Stimulated activated naive CD4-positive, alpha-beta T cell (primary cell): ENCODE measurements around the gene LAMC2.
"Not testable (repeated sequence)": the region's sequence is repeated elsewhere in the genome, so short reads cannot be mapped to it uniquely, and the experiment has no call there.

Source experiments
- DNase-seq, 6 experiments: peaks; one replicate each; lab custom pipeline; 2025; lab: John Stamatoyannopoulos, UW

LAMC2 gene

DNA sequence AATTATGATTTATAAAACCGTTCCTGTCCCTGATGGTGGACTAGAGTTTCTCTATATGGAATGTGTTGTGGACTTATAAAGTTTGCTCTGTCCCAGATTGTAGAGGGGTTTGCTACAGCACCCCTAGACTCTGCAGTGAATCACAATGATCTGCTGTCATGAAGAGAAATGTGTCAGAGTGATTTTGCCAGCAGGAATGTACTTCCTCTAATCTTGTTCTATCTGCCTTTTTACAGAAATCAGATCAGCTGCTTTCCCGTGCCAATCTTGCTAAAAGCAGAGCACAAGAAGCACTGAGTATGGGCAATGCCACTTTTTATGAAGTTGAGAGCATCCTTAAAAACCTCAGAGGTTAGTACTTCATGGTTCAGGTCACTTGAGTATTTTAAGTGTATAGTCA, 52.0 kb downstream of the LAMC2 start:
- no peak for DNase-seq

GRCh38 chr1:183239220-183239742, 53.2 kb downstream of the LAMC2 start:
- DNase-seq = no peak

GRCh38 chr1:183239793-183240525, 53.9 kb downstream of the LAMC2 start:
- DNase-seq = no peak

GRCh38 chr1:183240526-183240825, 54.4 kb downstream of the LAMC2 start:
- no peak for DNase-seq

DNA sequence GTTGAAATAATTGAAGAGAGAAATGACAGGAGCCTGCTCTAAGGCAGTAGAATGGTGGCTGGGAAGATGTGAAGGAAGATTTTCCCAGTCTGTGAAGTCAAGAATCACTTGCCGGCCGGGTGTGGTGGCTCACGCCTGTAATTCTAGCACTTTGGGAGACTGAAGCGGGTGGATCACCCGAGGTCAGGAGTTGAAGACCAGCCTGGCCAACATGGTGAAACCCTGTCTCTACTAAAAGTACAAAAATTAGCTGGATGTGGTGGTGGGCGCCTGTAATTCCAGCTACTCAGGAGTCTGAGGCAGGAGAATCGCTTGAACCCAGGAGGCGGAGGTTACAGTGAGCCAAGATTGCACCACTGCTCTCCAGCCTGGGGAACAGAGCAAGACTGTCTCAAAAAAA, 54.8 kb downstream of the LAMC2 start:
- not testable (repeated sequence) for DNase-seq

DNA sequence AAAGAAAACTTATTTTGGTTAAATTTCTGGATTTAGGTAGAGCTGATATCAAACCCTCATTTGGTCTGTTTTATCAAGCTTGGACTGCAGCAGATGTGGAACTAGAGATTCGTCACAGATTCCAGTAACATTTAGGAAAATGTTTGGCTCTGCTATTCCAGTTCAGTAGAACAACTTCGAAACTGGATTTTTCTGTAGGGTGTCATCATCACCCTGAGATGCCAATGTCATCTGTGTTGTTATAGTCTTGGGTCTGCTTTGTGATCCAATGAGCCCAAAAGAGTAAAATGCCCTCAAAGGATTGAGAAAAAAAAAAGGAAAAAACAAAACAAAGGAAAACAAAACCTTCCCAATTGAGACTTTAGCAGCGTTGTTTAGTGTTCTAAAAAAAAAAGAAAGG, 55.4 kb downstream of the LAMC2 start:
- no peak for DNase-seq

- no peak for DNase-seq
Observed at GRCh38 chr1:183242556-183242955, 56.5 kb downstream of the LAMC2 start.

GRCh38 chr1:183243161-183244050, 57.3 kb downstream of the LAMC2 start:
- DNase-seq = no peak

DNA sequence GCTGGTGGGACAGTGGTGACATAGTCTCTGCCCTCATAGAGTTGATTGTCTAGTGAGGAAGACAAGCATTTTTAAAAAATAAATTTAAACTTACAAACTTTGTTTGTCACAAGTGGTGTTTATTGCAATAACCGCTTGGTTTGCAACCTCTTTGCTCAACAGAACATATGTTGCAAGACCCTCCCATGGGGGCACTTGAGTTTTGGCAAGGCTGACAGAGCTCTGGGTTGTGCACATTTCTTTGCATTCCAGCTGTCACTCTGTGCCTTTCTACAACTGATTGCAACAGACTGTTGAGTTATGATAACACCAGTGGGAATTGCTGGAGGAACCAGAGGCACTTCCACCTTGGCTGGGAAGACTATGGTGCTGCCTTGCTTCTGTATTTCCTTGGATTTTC, 58.4 kb downstream of the LAMC2 start:
- DNase-seq = no peak

DNA sequence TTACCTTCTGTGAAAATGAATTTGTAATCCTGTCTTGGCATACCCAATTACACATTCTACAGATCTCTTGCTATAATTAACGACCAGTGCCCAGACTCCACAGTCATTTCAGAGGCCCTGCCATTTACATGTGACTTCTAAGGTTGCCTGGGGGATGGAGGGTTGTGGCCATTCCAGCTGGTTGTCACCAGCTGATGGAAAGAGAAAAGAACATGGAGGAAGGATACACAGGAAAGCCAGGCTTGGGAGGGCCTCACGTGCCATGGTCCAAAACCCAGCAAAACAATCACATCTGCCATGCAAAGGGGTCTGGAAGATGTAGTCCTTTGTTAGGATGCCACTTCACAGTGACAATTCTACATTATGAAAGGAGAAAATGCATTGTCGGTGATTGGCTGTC, 59.3 kb downstream of the LAMC2 start:
- no peak for DNase-seq

DNA sequence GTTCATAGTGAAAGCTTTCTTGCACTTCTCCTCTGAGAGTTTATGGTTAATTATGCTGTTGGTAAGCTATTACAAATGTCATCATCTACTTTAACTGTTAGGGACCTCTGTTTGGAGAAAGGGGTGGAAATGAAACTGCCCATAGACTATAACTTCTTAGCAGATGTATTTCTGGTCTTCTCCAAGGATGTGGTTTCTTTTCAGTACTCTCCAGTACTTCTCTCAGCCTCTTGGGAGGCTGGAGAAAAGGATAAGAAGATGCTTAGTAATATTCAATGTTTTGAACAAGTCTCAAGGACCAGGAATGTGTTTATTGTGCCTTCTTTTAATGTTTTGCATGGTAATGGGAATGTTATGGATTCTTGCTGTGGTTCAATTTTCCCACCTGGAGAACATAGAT, 60.4 kb downstream of the LAMC2 start:
- DNase-seq = no peak

DNA sequence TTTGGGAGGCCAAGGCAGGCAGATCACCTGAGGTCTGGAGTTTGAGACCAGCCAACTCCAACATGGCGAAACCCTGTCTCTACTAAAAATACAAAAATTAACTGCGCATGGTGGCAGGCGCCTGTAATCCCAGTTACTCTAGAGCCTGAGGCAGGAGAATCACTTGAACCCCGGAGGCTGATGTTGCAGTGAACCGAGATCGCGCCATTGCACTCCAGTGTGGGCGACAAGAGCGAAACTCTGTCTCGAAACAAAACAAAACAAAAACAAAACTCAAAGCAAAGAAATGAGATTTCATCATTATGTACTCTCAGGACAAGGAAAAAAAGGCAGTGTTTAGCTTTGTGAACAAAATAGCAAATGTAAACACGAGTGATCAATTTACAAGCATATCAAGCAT, 61.0 kb downstream of the LAMC2 start:
- DNase-seq = no peak

- DNase-seq = no peak
Observed at GRCh38 chr1:183247484-183247883, 61.4 kb downstream of the LAMC2 start.

- DNase-seq = no peak
Observed at GRCh38 chr1:183247931-183248330, 61.9 kb downstream of the LAMC2 start.

DNA sequence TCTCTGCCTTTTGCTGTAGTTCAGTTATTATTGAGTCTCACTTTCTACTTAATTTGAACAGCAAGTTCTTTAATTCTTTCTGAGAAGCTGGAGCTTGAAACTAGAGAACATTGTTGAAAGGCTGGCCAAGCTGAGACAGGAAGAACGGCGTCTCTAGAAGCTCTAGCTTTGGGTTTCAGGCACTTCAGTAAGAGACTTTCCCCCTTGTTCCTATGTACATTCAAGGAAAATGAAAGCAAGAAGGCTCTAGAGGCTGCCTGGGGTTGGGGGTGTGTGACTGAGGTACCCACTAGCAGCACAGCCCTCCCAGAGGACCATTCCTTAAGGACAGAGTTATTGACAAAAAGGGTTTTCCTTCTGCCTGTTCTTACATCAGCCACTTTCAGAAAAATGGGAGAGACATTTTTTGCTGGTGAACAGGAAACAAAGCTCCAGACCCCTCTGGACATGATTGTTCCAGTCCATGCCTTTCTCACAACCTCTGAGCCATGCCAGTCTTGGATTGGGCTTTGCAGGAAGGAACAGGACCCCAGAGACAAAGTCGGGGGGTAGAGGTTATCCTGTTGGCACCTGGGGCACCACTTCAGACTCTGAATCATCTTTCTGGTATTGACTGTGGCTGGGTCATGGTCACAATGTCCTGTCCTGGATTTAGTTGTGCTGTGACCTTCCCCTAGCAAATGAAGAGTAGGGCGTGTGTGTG, 63.1 kb downstream of the LAMC2 start:
- DNase-seq = no peak

DNA sequence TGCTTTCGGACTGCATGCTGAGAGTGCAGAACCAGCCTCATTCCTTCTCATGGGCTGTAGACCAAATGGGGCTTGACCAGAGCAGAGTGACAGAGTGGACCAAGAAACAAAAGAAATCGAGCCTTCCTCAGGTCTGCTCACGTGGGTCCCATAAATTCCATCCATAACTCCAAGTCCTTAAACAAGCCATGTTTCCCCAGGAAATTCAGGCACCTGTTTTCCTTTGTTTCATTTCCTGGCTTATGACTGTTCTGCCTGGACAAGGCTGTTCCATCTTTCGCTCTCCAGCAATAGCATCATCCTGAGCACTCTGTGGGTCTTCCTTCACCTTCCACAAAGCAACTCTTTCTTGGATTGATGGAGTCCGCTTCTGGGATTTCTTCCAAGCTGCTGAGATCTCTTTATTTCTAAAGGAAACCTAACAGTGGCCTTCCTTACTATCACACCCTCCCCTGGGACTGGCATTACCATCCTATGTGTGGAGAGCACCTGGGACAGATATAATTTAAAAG, 63.9 kb downstream of the LAMC2 start:
- no peak for DNase-seq

DNA sequence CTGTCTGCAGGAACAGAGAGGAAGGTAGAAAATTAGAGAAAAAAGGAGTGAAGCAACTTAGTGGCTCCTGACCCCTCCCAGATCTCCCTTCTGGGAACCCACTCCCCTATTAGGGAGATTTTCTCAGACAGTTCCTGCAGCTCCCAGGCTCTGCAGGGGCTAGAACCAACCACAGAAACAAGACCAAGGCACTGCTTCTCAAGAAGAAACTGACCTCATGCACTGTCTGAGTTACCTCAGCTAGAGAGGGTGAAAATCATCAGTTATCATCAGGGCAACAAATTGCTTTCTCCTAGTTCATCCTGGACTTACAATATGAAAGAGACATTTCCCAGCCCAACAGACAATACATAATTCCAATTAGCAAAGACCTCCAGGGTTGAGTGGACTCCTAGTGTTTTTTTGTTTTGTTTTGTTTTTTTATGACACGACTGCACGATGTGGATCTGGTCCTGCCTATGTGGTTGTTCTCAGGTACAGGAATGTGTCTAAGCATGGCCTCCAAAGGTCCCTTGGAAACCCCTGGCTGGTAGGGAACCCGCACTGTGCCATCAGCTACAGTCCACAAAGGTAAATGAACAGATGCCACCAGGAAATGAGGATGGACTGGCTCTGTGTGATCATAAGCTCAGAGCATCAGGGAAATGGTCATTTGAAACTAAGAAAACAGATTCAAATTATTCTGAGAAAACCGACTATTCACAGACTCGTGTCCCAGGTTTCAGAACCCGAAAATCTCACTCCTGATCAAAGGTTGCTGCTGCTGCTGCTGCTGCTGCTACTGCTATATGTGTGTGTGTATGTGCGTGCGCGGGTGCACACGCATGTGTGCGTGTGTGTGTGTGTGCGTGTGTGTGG, 65.3 kb downstream of the LAMC2 start:
- no peak for DNase-seq

DNA sequence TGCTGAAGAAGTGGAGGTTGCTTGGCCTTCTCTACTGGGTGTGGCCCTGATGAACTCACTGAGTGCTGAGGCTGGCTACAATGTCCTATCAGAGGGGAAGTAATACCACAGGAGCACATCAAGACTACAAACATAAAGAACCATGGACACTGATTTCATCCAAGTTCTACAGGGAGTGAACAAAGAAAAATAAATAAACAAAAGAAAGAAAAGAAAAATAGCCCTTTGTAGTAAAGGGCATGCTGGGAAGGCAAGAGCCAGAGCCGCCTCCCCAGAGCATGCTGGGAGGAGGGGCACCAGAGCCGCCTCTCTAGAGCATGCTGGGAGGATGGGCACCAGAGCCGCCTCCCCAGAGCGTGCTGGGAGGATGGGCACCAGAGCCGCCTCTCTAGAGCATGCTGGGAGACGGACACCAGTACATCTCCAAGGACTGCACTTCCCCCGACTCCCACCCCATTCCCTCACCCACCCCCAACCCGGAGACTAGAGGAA, 65.9 kb downstream of the LAMC2 start:
- no peak for DNase-seq

DNA sequence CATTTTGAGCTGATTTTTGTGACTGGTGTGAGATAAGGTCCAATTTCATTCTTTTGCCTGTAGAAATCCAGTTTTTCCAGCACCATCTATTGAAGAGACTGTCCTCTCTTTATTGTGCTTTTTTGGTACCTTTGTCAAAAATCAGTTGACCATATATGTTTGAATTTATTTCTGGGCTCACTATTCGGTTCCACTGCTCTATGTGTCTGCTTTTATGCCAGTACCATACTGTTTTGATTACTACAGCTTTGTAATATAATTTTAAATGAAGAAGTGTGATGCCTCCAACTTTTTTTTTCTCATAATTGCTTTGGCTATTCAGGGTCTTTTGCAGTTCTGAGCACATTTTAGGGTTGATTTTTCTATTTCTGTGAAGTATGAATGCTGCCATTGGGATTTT, 69.0 kb downstream of the LAMC2 start:
- no peak for DNase-seq

DNA sequence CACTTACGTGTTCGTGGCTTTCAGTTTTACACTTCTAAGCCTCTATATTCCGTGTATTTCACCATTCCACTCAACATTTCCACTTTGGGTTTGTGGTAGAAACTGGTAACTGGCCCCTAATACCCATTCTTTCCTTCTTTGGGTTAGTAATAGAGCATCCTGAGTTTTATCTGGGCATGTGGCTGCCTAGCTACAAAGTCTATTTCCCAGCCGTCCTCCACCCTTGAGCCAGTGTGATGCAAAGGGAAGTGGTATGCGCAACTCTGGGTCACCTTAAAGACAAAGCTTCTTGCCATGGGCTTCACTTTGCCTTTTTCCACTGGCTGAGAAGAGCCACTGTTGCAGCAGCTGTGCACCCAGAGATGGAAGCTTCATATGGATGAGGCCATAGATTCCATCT, 73.9 kb downstream of the LAMC2 start:
- no peak for DNase-seq

DNA sequence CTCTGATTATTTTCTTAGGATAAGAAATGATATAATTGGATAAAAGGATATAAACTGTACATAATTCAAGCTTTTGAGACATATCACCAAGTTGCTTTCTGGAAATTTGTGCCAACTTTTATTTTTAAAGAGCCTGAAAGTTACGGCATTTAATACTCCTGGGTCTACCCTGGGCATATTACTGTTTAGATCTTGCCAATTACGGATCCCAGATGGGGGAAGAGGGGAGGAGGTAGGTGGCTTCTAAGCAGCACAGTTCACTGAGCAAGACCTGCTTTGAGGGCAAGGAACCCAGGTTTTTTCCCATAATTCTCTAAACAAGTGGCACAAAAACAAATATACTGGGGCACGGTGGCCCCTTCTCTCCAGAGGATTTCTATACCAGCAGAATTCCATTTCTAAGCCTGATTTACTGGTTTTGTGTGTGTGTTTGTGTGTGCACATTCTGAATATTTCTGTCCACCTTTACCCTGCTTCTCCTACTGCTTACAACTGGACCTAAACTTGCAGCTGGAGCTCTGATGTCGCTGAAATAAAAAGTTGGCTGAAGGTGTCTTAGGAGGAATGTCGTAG, 76.7 kb downstream of the LAMC2 start:
- DNase-seq = no peak
